Osteoblast (primary cell): Measurements from ENCODE around the gene TBXAS1. TPM values are rescaled to one million over a fixed set of nuclear protein-coding genes. Genes with fewer than 3 reads are reported as not detected.
A peak's percentile ranks its signal among the peaks of the same experiment; 100 is the strongest.

Experiments
- DNase-seq: peaks from one replicate; pipeline ENCODE4 v3.0.0; 2011; ENCODE audit warnings: low spot score, mixed read lengths; ENCODE audit not compliant: insufficient read length; ENCODE audit errors: missing footprints
- H2AFZ ChIP-seq: 2 replicates; pipeline ENCODE4 v1.6.0; 2011; ENCODE audit warnings: mild to moderate bottlenecking, low read length
- H3K27ac ChIP-seq: 2 replicates; pipeline ENCODE4 v1.5.1; 2011; ENCODE audit warnings: mild to moderate bottlenecking, low read depth, low read length, moderate library complexity
- H3K27me3 ChIP-seq: 2 replicates; pipeline ENCODE4 v1.6.0; 2012; ENCODE audit warnings: mild to moderate bottlenecking, control low read depth, inconsistent platforms, low read length, moderate library complexity; ENCODE audit not compliant: insufficient read depth
- H3K36me3 ChIP-seq: 2 replicates; pipeline ENCODE4 v1.5.1; 2011; ENCODE audit warnings: mild to moderate bottlenecking, low read length, control low read depth, moderate library complexity; ENCODE audit not compliant: insufficient read depth
- H3K4me1 ChIP-seq: 2 replicates; pipeline ENCODE4 v1.5.1; 2011; ENCODE audit warnings: mild to moderate bottlenecking, low read length, control low read depth, moderate library complexity; ENCODE audit not compliant: insufficient read depth
- H3K4me2 ChIP-seq: 2 replicates; pipeline ENCODE4 v1.6.0; 2011; ENCODE audit warnings: mild to moderate bottlenecking, low read length; ENCODE audit not compliant: insufficient read depth
- H3K4me3 ChIP-seq: fragments of 200-600 bp; sonication (generic); 3 replicates; pipeline ENCODE4 v1.5.1; 2012; ENCODE audit warnings: mild to moderate bottlenecking, low read length, inconsistent platforms; ENCODE audit not compliant: insufficient read depth
- H3K79me2 ChIP-seq: 2 replicates; pipeline ENCODE4 v1.6.0; 2012; ENCODE audit warnings: mild to moderate bottlenecking, low read length, control low read depth, inconsistent platforms; ENCODE audit not compliant: insufficient read depth
- H3K9me3 ChIP-seq: 2 replicates; pipeline ENCODE4 v1.5.1; 2011; ENCODE audit warnings: low read depth, low read length, control low read depth
- H4K20me1 ChIP-seq: 2 replicates; pipeline ENCODE4 v1.6.0; 2012; ENCODE audit warnings: mild to moderate bottlenecking, low read length, control low read depth; ENCODE audit not compliant: insufficient read depth
- total RNA-seq: library from RNA; depleted of rRNA; stranded (reverse); fragments of >200 nt; gene quantifications from 2 replicates; pipeline ENCODE4 v1.2.3, GENCODE V29; 2012
- TF ChIP-seq, protein P1 (sequence below): IDR thresholded peaks from 2 replicates; pipeline ENCODE4 v1.5.1; 2011; ENCODE audit warnings: mild to moderate bottlenecking, low read depth, low read length, moderate library complexity; ENCODE audit errors: extremely low read depth

Gene TBXAS1
- total RNA-seq, 1 donor: 0.72 TPM

DNA sequence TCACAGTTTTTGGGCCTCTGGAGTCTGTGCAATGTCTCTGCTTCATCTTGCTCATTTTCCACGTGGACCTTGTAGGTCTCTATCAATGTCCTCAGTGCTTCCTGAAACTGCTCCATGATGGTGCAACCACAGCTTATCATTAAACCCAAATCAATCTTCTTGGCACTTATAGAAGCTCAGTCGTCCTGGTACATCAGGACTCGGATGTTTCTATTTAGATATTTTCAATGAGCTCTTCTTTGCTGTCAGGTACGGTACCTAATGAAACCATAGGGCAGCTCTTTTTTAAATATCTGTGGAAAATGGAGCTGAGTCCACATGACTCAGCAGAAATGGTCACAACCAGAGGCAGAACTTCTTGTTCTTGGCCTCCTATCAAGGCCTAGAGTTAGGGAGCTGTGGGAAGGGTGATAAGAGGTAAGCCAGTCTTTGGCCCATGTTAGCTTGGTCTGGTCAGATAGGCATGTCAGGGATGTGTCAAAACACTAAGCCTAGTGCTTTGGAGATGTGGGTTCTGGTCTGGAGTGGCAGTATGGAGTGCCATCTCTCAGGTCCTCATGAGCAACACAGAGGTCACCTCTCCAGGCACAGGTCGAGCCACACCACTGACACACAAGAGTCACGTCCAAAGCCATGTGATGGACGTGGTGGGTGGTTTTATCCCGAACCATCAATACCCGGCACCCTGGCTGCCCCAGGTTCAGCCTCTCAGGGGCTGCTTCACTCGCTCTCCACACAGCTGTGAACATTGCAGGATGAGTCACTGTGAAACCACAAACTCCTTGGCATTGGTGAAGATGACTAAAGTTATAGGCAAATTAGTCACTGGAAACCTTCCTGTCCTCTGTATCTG is 87.0 kb downstream of the TBXAS1 start:
- peak overlapping the region; percentile 28 for H2AFZ ChIP-seq
- no peaks in the 10 kb centered on the region for H3K79me2 ChIP-seq
- TF ChIP-seq, protein P1, sequence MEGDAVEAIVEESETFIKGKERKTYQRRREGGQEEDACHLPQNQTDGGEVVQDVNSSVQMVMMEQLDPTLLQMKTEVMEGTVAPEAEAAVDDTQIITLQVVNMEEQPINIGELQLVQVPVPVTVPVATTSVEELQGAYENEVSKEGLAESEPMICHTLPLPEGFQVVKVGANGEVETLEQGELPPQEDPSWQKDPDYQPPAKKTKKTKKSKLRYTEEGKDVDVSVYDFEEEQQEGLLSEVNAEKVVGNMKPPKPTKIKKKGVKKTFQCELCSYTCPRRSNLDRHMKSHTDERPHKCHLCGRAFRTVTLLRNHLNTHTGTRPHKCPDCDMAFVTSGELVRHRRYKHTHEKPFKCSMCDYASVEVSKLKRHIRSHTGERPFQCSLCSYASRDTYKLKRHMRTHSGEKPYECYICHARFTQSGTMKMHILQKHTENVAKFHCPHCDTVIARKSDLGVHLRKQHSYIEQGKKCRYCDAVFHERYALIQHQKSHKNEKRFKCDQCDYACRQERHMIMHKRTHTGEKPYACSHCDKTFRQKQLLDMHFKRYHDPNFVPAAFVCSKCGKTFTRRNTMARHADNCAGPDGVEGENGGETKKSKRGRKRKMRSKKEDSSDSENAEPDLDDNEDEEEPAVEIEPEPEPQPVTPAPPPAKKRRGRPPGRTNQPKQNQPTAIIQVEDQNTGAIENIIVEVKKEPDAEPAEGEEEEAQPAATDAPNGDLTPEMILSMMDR: no peak
- H3K4me2 ChIP-seq: peak overlapping the region; percentile 71
- H3K9me3 ChIP-seq: no peaks in the 10 kb centered on the region
- peak overlapping the region; percentile 88 for H3K27ac ChIP-seq
- peaks cover 37% of the 10 kb centered on the region for H3K4me1 ChIP-seq
- peak; percentile 91 for DNase-seq
- H4K20me1 ChIP-seq: no peaks in the 10 kb centered on the region
- H3K36me3 ChIP-seq: no peaks in the 10 kb centered on the region
- H3K4me3 ChIP-seq: peak overlapping the region; percentile 26
- H3K27me3 ChIP-seq: no peaks in the 10 kb centered on the region

- TF ChIP-seq, protein P1: no peak
- peak overlapping the region; percentile 71 for H3K4me2 ChIP-seq
- no peaks in the 10 kb centered on the region for H4K20me1 ChIP-seq
- no peaks in the 10 kb centered on the region for H3K9me3 ChIP-seq
- no peak overlapping the region for H3K4me3 ChIP-seq
- H3K27ac ChIP-seq: no peak overlapping the region
- DNase-seq: no peak
- no peaks in the 10 kb centered on the region for H3K79me2 ChIP-seq
- H2AFZ ChIP-seq: no peak overlapping the region
- H3K27me3 ChIP-seq: no peaks in the 10 kb centered on the region
- peaks cover 37% of the 10 kb centered on the region for H3K4me1 ChIP-seq
- H3K36me3 ChIP-seq: no peaks in the 10 kb centered on the region
Measured at GRCh38 chr7:139916717-139917395, 87.8 kb downstream of the TBXAS1 start.

DNA sequence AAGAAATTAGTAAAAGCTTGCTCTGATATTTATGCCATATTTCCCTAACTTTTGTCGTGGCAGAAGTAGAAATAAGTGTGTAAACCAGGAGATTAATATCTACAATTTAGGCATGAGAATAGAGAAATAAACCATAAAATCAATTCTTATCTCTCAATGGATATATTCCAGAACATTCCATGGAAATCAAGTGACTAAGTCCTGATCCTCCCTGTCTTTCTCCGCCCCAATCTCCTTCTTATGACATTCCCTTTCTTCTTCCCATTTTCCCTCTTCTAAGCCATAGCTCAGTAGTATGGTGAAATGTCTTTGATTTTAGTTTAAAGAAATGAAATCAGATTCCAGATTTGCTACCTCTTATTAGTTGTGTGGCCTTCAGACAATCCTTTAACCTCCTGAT is 88.8 kb downstream of the TBXAS1 start:
- Histone ChIP-seq H3K4me1 (peaks cover 37% of the 10 kb centered on the region), H2AFZ (no peak overlapping the region)
- no peak for DNase-seq

GRCh38 chr7:139918480-139918879 is 89.4 kb downstream of the TBXAS1 start:
- H3K27me3 ChIP-seq: no peaks in the 10 kb centered on the region
- no peaks in the 10 kb centered on the region for H3K36me3 ChIP-seq
- no peak for DNase-seq
- H3K79me2 ChIP-seq: no peaks in the 10 kb centered on the region
- no peaks in the 10 kb centered on the region for H3K9me3 ChIP-seq
- H2AFZ ChIP-seq: no peak overlapping the region
- H4K20me1 ChIP-seq: no peaks in the 10 kb centered on the region
- no peak overlapping the region for H3K4me3 ChIP-seq
- H3K27ac ChIP-seq: no peak overlapping the region
- TF ChIP-seq, protein P1: no peak
- no peak overlapping the region for H3K4me2 ChIP-seq
- H3K4me1 ChIP-seq: peaks cover 37% of the 10 kb centered on the region

More for the DNA sequence above, 88.8 kb downstream of the TBXAS1 start:
- no peak overlapping the region for H3K4me3 ChIP-seq
- H3K36me3 ChIP-seq: no peaks in the 10 kb centered on the region
- no peaks in the 10 kb centered on the region for H4K20me1 ChIP-seq
- TF ChIP-seq, protein P1: no peak
- H3K79me2 ChIP-seq: no peaks in the 10 kb centered on the region
- no peaks in the 10 kb centered on the region for H3K9me3 ChIP-seq
- H3K27me3 ChIP-seq: no peaks in the 10 kb centered on the region
- no peak overlapping the region for H3K27ac ChIP-seq
- no peak overlapping the region for H3K4me2 ChIP-seq
